ENCODE results near the gene CDK14.

Gene CDK14

GRCh38 chr7:90777465-90777864 is 181.3 kb downstream of the CDK14 start:
- TF ChIP-seq POLR2AphosphoS5 (IDR thresholded peaks at IDR 0.05; ENCODE audit: low read depth, low read length) (no peak), REST (IDR thresholded peaks at IDR 0.05; ENCODE audit: insufficient read depth in 1 of 2, low read depth in 2 of 2, low read length in 2 of 2) (no peak), FOXP2 (optimal IDR thresholded peaks at IDR 0.05; ENCODE audit: borderline replicate concordance, extremely low read depth, extremely low read length, insufficient read depth) (no peak), SIN3A (IDR thresholded peaks at IDR 0.05; ENCODE audit: borderline replicate concordance, insufficient read depth, low read length) (no peak), TAF1 (IDR thresholded peaks at IDR 0.05; ENCODE audit: borderline replicate concordance, insufficient read depth, low read length) (no peak)

- TF ChIP-seq TAF1 (IDR thresholded peaks at IDR 0.05; ENCODE audit: borderline replicate concordance, insufficient read depth, low read length) (no peak), SIN3A (IDR thresholded peaks at IDR 0.05; ENCODE audit: borderline replicate concordance, insufficient read depth, low read length) (no peak), FOXP2 (optimal IDR thresholded peaks at IDR 0.05; ENCODE audit: borderline replicate concordance, extremely low read depth, extremely low read length, insufficient read depth) (no peak), REST (IDR thresholded peaks at IDR 0.05; ENCODE audit: insufficient read depth in 1 of 2, low read depth in 2 of 2, low read length in 2 of 2) (no peak), POLR2AphosphoS5 (IDR thresholded peaks at IDR 0.05; ENCODE audit: low read depth, low read length) (no peak)
Observed at GRCh38 chr7:90777886-90778285, 181.8 kb downstream of the CDK14 start.

GRCh38 chr7:90788052-90788451 is 191.9 kb downstream of the CDK14 start:
- TF ChIP-seq TAF1 (IDR thresholded peaks at IDR 0.05; ENCODE audit: borderline replicate concordance, insufficient read depth, low read length) (no peak), FOXP2 (optimal IDR thresholded peaks at IDR 0.05; ENCODE audit: borderline replicate concordance, extremely low read depth, extremely low read length, insufficient read depth) (no peak), REST (IDR thresholded peaks at IDR 0.05; ENCODE audit: insufficient read depth in 1 of 2, low read depth in 2 of 2, low read length in 2 of 2) (no peak), POLR2AphosphoS5 (IDR thresholded peaks at IDR 0.05; ENCODE audit: low read depth, low read length) (no peak), SIN3A (IDR thresholded peaks at IDR 0.05; ENCODE audit: borderline replicate concordance, insufficient read depth, low read length) (no peak)

- TF ChIP-seq REST (IDR thresholded peaks at IDR 0.05; ENCODE audit: insufficient read depth in 1 of 2, low read depth in 2 of 2, low read length in 2 of 2): no peak
- TF ChIP-seq FOXP2 (optimal IDR thresholded peaks at IDR 0.05; ENCODE audit: borderline replicate concordance, extremely low read depth, extremely low read length, insufficient read depth): no peak
- TF ChIP-seq SIN3A (IDR thresholded peaks at IDR 0.05; ENCODE audit: borderline replicate concordance, insufficient read depth, low read length): no peak
- no peak for TF ChIP-seq POLR2AphosphoS5 (IDR thresholded peaks at IDR 0.05; ENCODE audit: low read depth, low read length)
- TF ChIP-seq TAF1 (IDR thresholded peaks at IDR 0.05; ENCODE audit: borderline replicate concordance, insufficient read depth, low read length): no peak
Observed at GRCh38 chr7:90789736-90790306, 193.7 kb downstream of the CDK14 start.

All from PFSK-1 (cell line).